Right hindlimb (tissue), 1 donor: ENCODE results near the gene SLC50A1.

Experiments
- DNase-seq: peaks from one replicate; pipeline ENCODE4 v3.0.0-alpha.2; 2018

Gene SLC50A1, protein sequence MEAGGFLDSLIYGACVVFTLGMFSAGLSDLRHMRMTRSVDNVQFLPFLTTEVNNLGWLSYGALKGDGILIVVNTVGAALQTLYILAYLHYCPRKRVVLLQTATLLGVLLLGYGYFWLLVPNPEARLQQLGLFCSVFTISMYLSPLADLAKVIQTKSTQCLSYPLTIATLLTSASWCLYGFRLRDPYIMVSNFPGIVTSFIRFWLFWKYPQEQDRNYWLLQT

GRCh38 chr1:155135415-155136028 is at the start of gene SLC50A1:
TSS of gene SLC50A1 (plus strand) at chr1:155135852. CDS start at chr1:155135912, 60 bp downstream.
- peak; percentile 98 for DNase-seq

- peak; percentile 81 for DNase-seq
Measured at GRCh38 chr1:155086128-155086741, 49.4 kb upstream of the SLC50A1 start.

DNA sequence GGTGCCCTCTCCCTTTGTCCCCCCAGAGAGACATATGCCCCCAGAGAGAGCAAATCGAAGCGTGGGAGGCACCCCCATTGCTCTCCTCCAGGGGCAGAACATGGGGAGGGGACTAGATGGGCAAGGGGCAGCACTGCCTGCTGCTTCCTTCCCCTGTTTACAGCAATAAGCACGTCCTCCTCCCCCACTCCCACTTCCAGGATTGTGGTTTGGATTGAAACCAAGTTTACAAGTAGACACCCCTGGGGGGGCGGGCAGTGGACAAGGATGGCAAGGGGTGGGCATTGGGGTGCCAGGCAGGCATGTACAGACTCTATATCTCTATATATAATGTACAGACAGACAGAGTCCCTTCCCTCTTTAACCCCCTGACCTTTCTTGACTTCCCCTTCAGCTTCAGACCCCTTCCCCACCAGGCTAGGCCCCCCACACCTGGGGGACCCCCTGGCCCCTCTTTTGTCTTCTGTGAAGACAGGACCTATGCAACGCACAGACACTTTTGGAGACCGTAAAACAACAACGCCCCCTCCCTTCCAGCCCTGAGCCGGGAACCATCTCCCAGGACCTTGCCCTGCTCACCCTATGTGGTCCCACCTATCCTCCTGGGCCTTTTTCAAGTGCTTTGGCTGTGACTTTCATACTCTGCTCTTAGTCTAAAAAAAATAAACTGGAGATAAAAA is 48.7 kb upstream of the SLC50A1 start:
- no peak for DNase-seq

DNA sequence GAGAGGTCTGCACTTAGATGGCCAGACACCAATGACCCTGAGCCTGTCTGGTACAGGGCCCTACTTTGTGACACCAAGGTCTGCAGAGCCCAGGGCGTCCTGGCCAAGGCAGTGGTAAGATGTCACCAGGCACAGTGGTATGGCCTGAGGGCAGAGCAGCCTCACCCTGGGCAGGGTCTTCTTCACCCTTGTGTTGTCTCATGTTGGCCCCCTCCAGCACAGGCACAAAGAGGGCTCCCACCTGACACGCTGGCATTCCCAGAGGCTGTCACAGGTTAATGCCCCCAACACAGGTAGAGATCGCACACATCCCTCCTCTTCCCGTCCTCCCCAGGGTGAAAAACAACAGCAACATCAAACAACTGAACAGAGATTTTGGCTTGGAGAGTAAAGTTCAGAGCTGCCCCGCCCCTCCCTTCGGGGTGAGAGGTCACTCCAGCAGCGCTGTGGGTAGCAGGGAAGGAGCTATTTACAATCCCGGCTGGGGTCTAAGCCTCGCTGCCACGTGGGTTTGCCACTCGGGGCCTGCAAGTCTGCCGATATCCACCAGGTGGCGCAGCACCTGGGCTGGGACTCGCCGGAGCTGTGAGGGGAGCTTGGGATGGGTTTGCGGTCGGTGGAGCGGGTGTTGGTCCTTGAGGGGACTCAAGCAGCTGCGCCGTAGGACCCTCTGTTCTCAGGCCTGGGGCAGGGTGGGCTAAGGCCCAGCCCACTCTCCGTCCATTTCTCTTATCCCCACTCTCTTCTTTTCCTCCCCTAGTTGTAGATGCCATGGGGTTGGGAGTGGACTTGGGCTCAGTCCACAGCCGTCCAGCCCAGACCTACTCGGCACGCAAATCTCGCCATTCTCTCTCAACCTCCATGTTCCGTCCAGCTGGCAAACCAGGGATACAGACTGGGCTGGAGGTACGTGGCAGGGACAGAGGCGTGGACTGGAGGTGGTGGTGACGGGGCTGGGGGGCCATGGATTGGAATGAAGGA is 44.3 kb upstream of the SLC50A1 start:
- DNase-seq = peak; percentile 84

- no peak for DNase-seq
Measured at GRCh38 chr1:155092131-155092530, 43.5 kb upstream of the SLC50A1 start.

GRCh38 chr1:155092641-155093040 is 43.0 kb upstream of the SLC50A1 start:
- no peak for DNase-seq

- DNase-seq = peak; percentile 77
Measured at GRCh38 chr1:155093911-155094621, 41.6 kb upstream of the SLC50A1 start.

- DNase-seq = no peak
Measured at GRCh38 chr1:155094622-155094948, 41.1 kb upstream of the SLC50A1 start.

DNA sequence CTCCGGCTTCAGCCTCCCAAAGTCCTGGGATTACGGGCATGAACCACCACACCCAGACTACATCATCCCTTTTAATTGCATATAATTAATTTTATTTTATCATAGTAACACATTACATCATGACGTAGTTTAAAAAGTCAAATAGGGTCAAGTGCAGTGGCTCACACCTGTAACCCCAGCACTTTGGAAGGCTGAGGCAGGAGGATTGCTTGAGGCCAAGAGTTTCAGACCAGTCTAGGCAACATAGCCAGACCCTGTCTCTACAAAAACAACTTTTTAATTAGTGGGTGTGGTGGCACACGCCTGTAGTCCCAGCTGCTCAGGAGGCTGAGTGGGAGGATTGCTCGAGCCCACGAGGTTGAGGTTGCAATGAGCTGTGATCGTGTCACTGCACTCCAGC is 36.3 kb upstream of the SLC50A1 start:
- DNase-seq = no peak

- DNase-seq = no peak
Measured at GRCh38 chr1:155103325-155103724, 32.3 kb upstream of the SLC50A1 start.

DNA sequence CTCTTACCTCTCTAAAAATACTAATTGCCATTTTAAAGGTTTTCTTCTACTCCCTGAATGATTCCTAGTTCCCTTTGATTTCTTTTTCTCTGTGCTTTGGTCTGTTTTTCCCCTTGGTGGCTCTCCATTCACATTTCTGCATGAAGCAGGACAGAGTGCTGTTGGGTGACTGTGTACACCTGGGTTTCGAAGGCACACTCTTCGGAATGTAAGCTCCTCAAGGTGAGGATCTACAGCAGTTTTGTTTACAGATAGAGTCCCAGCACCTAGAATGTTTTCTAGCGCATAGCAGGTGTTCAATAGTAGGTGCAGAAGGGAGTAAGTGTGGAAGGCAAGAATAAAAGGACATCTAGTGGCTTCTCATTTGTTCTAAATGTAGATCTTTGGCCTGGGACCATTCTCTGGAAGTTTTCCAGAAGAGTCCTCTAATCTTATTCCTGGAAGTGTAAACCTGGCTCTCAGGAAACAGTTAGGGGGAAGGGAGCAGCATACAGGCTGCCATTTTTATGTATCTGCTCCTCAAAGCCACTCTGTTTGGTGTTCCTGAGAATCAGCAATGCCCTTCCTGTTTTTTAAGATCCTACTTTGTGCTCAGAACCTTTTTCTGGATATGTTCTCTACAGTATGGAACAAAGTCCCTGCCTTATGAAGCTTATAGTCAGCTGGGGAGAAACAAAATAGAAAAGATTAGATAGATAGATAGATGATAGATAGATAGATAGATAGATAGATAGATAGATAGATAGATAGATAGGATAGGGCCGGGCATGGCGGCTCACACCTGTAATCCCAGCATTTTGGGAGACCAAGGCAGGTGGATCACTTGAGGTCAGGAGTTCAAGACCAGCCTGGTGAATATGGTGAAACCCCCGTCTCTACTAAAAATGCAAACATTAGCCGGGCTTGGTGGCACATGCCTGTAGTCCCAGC is 30.8 kb upstream of the SLC50A1 start:
- DNase-seq = no peak

DNA sequence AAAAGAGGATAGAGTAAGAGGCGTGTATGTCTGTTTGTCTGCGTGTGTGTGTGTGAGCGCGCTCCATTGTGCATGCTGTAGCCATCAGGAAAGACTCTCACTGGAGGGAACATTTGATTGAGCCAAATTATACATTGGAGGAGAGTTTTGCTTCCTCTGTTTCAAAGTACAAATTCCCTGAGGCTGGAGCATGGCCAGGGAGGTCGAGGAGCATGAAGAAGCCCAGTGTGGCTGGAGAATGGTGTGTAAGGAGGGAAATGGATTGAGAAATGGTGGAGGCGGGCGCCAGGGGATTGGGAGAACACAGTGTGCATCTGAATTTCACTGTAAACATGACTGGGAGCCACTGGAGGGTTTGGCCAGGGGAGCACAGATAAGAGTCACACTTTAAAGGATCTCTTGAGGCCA is 30.0 kb upstream of the SLC50A1 start:
- DNase-seq = peak; percentile 37

DNA sequence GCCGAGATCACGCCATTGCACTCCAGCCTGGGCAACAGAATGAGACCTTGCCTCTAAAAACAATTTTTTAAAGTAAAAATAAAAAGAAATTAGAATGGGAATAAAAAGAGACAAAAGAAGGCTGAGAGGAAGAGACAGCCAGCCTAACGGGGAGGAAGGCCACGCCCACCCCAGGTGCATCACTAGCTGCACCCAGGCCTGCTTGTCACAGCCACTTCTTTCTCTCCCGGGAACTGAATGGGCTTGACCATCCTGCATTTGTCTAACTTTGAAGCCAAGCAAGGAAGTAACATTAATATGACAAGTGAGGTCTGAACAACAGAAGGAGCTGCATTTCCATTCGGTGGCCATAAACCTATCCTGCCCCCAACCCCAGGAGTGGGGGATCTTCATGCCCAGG is 28.8 kb upstream of the SLC50A1 start:
- DNase-seq = no peak

- no peak for DNase-seq
Measured at GRCh38 chr1:155107309-155108264, 28.1 kb upstream of the SLC50A1 start.

DNA sequence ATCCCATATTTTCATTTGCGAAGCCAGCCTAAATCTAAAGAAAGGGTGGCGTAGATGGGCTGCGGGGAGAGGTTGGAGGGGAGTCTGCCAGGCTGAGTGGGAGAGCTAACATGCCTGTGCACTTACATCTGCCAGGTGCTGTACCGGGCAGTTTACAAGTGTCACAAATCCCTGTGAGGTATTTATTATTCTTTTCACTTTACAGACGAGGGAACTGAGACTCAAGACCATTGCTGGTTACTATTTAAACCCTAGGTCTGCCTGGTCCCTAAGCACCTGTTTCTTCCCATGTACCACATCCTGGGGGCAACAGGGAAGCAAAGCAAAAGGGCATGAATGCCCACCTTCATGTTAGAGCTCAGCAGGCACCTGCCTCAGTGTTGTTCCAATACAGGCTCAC is 27.4 kb upstream of the SLC50A1 start:
- no peak for DNase-seq

- DNase-seq = no peak
Measured at GRCh38 chr1:155110381-155110780, 25.3 kb upstream of the SLC50A1 start.

GRCh38 chr1:155110826-155111225 is 24.8 kb upstream of the SLC50A1 start:
- no peak for DNase-seq

DNA sequence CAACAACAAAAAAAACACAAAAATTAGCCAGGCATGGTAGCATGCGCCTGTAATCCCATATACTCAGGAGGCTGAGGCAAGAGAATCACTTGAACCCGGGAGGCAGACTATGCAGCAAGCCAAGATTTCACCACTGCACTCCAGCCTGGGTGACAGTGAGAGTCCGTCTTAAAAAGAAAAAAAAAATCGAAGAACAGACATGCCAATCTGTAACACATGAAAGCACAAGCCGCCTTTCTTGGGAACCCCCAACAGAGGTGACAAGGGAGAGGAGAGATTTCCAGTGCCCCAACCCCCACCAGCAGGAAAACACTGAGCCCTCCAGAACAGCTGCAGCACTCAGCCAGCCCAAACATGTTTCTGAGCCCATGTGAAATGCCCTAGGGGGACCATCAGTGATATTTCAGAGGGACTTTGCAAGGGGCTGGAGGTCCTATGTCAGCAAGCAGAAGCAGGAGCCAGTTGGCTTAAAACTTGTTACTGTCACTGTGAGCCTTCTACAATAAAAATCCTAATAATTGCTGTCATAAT is 22.1 kb upstream of the SLC50A1 start:
- DNase-seq = no peak

- DNase-seq = no peak
Measured at GRCh38 chr1:155116113-155116764, 19.4 kb upstream of the SLC50A1 start.
